Activated T-helper 1 cell treated with anti-CD3 and anti-CD28 coated beads, Interleukin-2, amount 50 U/mL, for 16 hours (primary cell): ENCODE results near the gene C11orf98.
"Not testable (repeated sequence)": the region's sequence is repeated elsewhere in the genome, so short reads cannot be mapped to it uniquely, and the experiment has no call there.

ENCODE experiments used
- DNase-seq, 2 donors: peaks; one replicate each; pipeline ENCODE4 v3.0.0-alpha.2; 2020; ENCODE audit warnings: low read depth in 1 of 2, low spot score in 1 of 2

The C11orf98 gene

DNA sequence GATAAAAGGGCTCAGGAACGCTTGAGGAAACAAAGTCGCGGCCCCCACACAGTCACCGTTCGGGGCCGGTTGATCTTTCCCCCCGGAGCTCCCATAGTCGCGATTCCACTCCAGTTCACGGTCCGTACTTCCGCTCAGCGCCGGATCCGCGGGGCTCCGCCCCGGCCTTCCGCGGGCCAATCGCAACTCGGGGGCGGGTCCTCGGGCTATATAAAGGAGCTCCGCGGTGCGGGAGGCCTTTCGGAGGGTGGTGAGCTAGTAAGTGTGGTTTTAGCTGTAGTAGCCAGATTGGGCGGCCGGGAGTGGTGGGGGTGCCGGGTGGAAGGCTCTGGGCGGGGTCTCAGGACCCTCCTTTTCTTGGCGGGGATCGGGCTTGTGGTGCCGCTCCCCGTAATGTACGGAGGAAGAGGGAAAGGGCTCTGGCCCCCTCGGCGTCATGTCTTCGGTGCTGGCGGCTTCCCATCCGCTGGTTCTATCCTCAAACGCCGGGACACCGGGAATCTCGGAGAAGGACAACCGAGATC lies at the start of gene C11orf98, which contains the start of gene CSKMT:
TSS of gene C11orf98 (minus strand) at position 136 of the 524 bp plus-strand sequence. CDS start at position 95, 41 bp downstream.
TSS of gene CSKMT (plus strand) at position 238 of the 524 bp plus-strand sequence. CDS start 568 bp downstream, outside the sequence.
- peak; percentile 91 to 94 for DNase-seq

DNA sequence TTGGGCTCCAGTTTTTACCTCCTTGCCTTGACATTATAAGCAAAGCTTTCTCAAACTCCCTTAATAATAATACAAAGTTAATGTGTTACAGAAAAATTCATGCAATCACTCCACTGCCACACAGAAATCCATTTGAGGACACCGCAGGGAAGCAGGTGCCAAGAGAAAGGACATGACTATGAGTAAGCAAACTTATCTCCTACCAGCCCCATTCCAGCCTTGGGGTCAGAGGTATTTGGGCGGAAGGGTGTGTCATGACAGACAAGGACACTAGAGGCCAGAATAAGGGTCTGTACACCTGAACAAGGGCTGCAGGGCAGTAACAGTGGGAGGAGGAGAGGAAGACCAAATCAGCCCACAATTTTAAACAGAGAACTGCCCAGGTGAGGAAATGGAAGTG lies 48.3 kb upstream of the C11orf98 start:
- DNase-seq, result no peak

DNA sequence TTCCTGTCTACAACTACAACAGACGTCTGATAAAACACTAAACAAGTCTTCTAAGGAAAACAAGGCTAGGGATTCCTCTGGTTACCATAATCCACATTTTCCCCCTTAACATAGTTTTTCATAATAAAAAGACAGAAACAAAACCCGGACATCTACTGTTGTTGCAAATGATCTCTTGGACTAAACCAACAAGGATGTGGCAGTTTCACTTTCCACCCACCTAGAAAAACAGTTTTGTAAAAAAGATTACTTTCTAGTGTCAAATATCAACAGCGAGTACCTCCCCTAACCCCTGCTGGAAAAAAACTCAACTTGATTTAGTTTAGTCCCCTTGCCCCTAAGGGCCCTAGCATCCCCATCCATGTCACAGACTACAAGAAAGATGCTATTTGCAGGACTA lies 47.9 kb upstream of the C11orf98 start:
- DNase-seq, result no peak

DNA sequence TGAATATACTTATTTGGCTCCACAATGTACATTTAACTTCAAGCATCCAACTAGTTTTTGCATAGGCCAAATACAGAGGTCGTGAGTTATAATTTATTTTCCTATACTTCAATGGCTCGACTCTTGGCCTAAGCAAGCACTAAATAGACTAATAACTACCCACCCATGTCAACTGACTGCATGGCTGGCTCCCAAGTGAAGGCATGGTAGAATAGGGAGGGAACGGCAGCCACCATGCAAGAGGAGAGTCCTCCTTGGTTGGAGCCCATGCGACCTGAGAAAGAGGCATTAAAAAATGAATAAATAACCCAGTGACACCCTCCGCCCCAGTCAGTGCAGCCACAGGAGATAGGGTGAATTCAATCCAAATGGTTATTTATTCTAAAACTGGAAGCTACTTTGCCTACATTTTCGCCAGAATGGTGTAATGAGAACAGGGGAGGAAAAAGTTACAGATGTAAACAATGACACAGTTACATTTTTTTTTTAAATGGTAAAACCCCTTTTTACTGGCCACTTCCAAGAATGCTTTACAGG lies 47.3 kb upstream of the C11orf98 start:
- DNase-seq, result no peak

DNA sequence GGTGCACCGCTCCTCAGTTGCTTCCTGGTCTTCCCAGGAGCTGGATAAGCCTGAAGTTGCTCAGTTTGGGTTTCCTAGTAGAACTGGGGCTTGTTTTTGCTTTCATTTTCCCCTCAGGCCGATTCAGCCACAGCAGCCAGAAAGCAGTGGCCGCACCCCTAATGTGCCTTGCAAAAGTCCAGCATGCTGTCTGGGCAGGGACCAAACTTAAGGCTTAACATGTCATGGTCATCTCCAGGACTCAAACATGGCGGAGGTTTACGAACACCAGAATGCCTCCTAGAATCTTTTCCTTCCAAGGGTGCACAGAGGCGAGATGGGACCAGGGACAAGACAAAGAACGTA lies 45.0 kb upstream of the C11orf98 start:
- no peak for DNase-seq

DNA sequence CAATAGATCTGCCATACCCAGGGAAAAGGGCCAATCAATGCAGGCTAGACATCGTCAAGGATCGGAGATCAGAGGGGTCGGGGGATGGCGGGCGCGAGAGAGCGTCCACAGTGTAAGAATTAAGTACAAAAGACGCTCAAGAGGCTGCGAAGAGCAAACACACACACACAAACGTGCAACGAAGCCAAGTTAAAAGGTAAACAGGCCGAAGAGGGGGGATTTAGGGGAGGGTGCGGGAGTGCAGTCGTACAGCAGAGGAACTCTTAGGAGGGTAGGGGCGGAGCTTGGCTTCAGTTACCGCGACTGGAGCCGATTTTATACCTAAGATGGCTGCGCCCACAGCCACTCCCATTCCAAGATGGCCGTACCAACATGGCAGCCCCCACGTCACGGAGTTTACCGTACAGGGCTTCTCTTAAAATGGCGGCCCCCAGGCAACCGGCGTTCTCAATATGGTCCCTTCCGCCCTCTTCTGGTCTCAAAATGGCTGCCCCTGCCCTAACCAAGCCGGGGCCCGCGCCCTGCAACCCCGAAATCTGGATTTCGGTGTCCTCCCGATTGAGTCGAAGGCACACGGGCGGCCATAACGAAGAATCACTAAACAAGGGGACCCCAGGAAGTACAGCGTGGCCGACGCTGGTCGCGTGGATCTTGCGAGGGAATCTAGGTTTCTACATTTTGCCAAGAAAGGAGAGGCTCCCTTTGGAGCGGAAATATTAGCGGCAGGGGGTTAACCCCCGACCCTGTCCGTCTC lies 44.4 kb upstream of the C11orf98 start:
- peak; percentile 92 for DNase-seq

DNA sequence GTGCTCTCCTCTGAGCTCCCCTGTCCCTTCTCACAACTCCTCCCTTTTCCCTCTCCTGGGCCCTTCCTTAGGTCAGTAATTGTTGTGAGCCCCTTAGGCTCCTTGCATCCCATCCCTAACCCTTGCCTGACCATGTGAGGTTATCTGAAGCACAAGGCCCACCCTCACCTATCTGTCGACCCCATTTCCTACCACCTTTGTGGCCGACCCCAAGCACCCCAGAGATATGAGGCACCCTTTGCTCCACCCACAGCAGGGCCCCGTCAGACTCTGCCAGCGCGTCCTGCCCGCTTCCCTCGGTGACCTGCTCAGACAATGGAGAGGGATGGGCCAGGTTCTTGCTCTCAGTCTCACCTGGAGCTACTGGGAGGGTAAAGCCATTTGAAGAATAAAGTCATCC lies 43.8 kb upstream of the C11orf98 start:
- peak in 1 of 2 donors; percentile 18 for DNase-seq

DNA sequence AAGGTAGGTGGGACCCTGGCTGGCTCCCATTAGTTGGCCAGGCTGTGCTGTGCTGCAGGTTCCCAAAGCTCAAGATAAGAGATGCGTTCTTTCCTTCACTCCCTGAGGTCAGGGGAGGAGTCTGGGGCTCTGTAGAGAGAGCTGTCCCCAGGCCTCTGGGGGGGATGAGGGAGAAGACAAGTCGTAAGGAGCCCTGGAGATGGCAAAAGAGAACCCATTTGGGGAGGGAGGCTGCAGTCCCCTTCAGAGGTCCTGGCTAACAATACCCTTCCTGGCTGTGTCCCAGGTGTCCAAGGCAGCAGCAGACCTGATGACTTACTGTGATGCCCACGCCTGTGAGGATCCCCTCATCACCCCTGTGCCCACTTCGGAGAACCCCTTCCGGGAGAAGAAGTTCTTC lies 43.4 kb upstream of the C11orf98 start:
- no peak for DNase-seq

DNA sequence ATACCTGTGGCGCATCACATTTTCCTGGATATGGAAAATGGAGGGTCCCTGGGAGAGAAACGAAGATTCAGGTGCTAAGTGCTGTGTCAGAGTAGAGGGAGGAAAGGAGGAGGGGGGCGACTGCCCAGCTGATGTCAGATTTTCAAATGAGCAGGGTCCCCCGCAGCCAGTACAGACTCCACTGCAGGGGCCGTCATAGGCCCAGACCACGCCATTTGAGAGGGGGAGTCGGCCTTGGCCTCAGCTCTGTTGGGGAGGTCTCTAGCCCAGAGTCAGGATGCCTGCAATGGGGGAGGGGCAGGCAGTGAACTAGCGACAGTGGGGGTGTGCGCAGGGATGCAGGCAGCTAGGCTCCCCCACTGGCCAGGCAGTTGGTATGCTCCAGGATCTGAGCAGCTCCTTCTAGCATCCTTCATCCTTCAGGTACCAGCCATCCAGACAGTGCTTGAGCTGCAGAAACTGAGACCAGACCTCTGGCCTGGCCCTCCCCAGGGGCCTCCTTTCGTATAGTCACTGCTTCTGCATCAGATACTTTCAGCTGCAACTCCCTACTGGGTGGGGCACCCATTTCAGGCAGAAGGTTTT lies 42.4 kb upstream of the C11orf98 start, which contains the start of the genes BSCL2 and GNG3:
TSS of gene BSCL2 (minus strand) at position 148 of the 585 bp plus-strand sequence. CDS start 229 bp downstream, outside the sequence.
TSS of gene GNG3 (plus strand) at position 400 of the 585 bp plus-strand sequence. CDS start 620 bp downstream, outside the sequence.
- DNase-seq, result no peak

DNA sequence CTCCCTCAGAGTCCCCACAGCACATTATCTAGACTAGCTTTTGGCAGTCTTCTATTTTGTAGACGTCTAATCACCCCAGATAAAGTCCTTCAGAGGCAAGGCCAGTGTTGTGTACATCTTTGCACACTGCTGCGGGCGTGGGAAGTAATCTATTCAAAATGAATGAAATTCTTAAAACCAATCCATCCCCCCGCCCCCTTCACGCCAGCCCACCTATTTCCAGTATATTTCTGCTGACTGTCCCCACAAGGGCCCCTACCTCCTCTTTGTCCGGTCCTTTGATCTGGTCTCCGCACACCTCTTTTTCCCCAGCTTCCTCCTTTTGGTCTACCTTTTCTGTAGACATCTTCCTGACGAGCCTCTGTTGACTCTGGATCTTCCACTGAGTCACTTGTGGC lies 41.8 kb upstream of the C11orf98 start:
- DNase-seq, result no peak

DNA sequence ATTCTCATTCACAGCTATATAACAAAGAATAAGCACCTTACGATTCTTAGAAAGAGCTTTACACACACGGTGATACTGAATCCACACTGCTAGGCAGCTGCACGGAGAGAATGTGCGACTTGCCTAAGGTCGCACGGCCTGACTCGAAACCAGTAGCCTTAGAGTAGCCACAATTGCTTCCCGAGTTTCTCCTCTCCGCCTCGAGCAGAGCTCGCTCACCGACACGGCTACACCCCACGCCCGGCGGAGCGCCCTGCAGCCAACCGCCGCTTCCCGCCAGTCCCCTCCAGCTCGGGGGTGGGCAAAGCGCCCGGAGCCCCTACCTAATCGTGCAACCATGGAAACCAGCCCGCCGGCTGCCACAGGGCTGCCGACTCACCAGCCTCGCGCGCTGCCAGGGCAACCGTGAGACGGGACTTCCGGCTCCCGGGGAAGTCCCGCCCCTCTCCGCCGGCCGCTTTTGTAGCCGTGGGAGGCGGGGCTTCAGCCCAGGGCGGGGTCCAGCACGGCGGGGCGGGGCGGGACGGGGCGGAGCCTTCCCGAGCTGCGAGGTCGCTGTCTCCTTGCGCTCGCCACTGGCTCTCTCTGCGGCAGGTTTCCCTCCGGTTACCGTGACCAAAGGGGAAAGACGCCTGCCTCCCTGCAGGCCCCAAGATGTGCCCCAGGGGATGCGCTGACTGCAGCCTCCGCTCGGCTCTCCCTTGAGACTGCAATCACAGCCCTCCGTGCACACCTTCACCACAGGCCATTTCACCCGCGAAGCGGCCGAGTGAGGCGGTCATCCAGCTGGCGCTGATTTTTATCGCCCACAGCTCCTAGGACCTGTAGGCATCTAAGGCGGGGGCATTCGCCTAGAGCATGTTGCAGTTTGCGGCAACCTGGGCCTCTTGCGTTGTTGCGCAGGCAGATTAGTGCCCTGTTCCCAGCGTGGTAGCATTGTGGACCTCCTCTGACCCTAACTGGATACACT lies 41.2 kb upstream of the C11orf98 start:
- DNase-seq, result peak; percentile 86 to 92

DNA sequence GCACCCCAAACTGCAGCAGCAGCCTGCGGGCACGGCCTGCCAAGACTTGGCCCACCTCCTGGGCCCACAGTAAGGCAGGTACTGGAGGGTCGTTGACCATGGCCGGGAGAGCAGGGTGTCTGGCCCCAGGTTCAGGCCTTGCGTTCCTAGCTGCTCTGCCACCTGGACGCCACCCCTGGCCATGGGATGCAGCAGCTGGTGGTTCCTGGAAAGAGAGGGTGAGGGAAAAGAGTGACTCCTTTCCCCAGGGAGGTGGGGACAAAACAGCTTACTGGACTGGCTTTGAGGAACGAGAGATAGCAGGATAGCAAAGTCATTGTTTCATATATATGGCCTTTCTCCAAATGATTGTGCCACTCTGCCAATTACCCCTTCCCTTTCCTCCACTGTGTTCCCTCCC lies 40.4 kb upstream of the C11orf98 start:
- no peak for DNase-seq

DNA sequence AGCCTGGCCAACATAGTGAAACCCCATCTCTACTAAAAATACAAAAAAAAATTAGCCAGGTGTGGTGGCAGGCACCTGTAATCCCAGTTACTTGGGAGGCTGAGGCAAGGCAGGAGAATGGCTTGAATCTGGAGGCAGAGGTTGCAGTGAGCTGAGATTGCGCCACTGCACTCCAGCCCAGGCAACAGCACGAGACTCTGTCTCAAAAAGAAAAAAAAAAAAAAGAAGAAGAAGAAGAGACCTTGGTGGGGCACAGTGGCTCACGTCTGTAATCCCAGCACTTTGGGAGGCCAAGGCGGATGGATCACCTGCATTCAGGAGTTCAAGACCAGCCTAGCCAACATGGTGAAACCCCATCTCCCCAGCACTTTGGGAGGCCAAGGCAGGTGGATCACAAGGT lies 38.9 kb upstream of the C11orf98 start:
- DNase-seq, result not testable (repeated sequence)

DNA sequence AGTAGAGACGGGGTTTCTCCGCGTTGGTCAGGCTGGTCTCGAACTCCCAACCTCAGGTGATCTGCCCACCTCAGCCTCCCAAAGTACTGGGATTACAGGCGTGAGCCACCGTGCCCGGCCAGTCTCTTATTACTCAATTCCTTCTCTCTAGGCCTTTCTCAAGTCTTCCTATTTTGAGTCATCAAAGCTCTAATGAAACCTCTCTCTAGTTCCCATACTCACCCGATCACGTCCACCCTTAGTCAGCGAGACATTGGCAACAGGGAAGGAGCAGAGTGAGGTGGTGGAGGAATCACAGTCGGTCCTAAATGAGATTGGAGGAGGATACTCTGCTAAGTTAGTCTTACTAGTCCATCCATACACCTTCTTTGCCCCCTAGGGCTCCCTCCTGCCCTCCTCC lies 37.2 kb upstream of the C11orf98 start:
- no peak for DNase-seq

DNA sequence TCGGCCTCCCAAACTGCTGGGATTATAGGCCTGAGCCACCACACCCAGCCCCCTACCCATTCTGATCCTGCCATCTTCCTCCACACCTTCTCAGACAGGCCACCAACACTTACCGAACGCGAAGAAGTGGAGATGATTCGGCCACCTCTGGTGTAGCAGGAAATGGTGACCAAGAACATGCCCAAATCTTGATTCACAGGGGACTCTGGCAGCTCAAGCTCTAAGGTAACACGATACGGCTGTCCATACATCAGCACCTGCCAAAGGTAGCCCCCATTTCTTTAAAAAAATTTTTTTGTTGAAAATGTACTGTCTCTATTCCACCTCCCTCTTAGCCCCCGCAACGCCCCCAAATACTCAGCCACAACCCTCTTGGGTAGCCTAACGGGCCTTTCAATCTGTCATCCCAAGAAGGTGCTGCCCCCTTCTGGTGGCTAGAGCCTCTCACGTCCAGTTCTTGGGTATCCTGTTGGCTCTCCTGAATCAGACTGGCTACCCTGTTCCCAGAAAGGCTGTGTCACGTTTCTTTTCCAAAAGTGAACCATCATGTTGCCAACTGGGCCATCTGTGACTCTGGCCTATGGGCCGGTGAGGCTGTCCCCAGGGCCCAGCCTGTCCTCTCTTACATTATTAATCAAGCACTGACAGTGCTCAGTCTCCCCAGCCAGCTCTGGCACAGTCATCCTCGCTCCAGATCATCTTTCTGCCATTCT lies 29.6 kb upstream of the C11orf98 start:
- DNase-seq, result peak; percentile 56 to 58

DNA sequence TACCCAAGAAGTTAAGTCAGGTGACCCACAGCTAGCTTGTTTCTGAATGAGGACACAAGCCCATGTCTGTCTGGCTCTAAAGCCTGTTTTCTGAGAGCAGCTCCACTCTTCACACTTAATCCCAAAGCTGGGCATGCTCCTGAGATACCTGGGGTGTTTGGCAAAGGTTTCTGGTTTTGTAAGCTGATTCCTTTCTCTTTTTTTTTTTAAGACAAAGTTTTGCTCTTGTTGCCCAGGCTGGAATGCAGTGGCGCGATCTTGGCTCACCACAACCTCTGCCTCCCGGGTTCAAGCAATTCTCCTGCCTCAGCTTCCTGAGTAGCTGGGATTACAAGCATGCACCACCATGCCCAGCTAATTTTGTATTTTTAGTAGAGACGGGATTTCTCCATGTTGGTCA lies 28.6 kb upstream of the C11orf98 start:
- not testable (repeated sequence) for DNase-seq

DNA sequence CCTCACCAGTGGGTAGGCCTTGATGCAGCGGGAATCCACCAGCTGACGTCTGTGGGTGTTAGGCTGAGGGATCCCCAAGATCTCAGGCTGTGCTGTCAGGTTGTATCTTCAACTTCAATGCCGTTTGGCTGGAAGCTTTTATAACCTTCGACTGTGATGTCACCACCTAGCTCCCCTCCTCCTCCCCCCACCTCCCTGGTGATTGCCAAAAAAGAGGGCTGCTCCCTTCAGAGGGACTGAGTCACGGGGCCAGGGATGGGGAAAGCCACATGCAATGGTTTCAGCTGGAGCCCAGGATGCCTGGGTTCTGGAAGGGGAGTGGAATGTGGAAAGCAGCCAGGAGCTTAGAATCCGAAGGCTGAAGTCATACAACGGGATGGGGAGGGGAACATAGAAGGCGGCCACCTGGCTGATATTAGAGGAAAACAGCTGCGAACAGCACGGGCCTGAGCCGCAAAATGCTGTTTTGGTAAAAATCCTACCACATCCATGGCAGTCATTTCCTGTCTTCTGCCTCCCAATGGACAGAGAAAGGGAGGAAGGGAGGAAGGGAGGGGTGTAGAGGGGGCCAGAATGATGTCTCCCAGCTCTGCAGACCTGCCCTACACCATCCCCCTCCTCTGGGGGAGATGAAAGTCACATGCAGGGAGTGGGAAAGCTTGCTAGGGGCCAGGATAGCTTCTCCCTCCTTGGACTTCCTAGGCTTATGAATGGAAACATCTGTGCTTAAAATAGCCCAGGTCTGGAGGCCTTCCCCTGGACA lies 24.6 kb upstream of the C11orf98 start, which contains the start of gene LRRN4CL:
TSS of gene LRRN4CL (minus strand) at position 110 of the 763 bp plus-strand sequence. CDS start 1,022 bp downstream, outside the sequence.
- no peak for DNase-seq

DNA sequence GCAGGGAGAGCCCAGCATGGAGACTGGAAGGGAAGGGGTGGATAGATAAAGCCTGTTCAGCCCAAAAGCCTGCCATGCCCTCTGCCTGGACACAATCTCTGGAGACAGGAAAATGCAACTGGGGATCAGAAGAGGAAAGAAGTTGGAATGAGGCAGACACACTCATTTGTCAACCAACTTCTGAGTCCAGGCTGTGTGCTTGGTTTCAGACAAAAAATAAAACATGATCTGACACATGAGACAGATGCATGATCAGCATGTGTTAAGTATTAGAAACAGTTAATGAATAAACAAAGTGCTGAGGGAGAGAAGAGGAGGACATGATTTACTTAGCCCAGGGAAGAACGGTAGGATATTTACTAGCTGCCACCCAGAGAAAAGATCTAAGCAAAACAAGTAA lies 23.5 kb upstream of the C11orf98 start:
- no peak for DNase-seq
